DMS53 treated with DMSO at 0.1 percent for 48 hours (cell line): Measurements from ENCODE around the gene PRKCI.
"Not testable (repeated sequence)": the region's sequence is repeated elsewhere in the genome, so short reads cannot be mapped to it uniquely, and the experiment has no call there.

Source experiments
- DNase-seq: peaks from one replicate; lab custom pipeline; 2025; ENCODE audit not compliant: unreplicated experiment; lab: John Stamatoyannopoulos, UW

Gene PRKCI

GRCh38 chr3:170222647-170223541, 670 bp downstream of the PRKCI start:
- DNase-seq, result no peak

- no peak for DNase-seq
These were observed 2.9 kb downstream of the PRKCI start for GRCh38 chr3:170225166-170225565.

GRCh38 chr3:170226426-170226960, 4.3 kb downstream of the PRKCI start:
- DNase-seq, result no peak

- DNase-seq, result no peak
These were observed 6.0 kb downstream of the PRKCI start for GRCh38 chr3:170228093-170228766.

- DNase-seq, result no peak
These were observed 10.0 kb downstream of the PRKCI start for GRCh38 chr3:170232266-170232665.

- DNase-seq, result no peak
These were observed 11.3 kb downstream of the PRKCI start for GRCh38 chr3:170233530-170233929.

GRCh38 chr3:170240142-170240541, 17.9 kb downstream of the PRKCI start:
- DNase-seq, result no peak

- no peak for DNase-seq
These were observed 18.4 kb downstream of the PRKCI start for GRCh38 chr3:170240671-170241070.

- DNase-seq, result no peak
These were observed 22.4 kb downstream of the PRKCI start for GRCh38 chr3:170244576-170244975.

GRCh38 chr3:170247875-170248274, 25.7 kb downstream of the PRKCI start:
- DNase-seq, result no peak

- DNase-seq, result no peak
These were observed 34.4 kb downstream of the PRKCI start for GRCh38 chr3:170256597-170256996.

GRCh38 chr3:170257145-170257544, 34.9 kb downstream of the PRKCI start:
- no peak for DNase-seq

GRCh38 chr3:170258105-170258487, 35.9 kb downstream of the PRKCI start:
- DNase-seq, result no peak

- no peak for DNase-seq
These were observed 37.7 kb downstream of the PRKCI start for GRCh38 chr3:170259907-170260306.

GRCh38 chr3:170267793-170268192, 45.6 kb downstream of the PRKCI start:
- no peak for DNase-seq

- DNase-seq, result not testable (repeated sequence)
These were observed 47.5 kb downstream of the PRKCI start for GRCh38 chr3:170269673-170270254.

- DNase-seq, result no peak
These were observed 48.2 kb downstream of the PRKCI start for GRCh38 chr3:170270282-170270881.

- DNase-seq, result no peak
These were observed 52.4 kb downstream of the PRKCI start for GRCh38 chr3:170274641-170275040.

- DNase-seq, result no peak
These were observed 53.6 kb downstream of the PRKCI start for GRCh38 chr3:170275832-170276231.

GRCh38 chr3:170277311-170277710, 55.1 kb downstream of the PRKCI start:
- not testable (repeated sequence) for DNase-seq

GRCh38 chr3:170277833-170278580, 55.8 kb downstream of the PRKCI start:
- DNase-seq, result no peak
